NCI-H1417 treated with DMSO at 0.1 percent for 48 hours (cell line): ENCODE measurements around the gene FLNC.

Source experiments
- DNase-seq: peaks from one replicate; lab custom pipeline; 2025; lab: John Stamatoyannopoulos, UW

The FLNC gene

GRCh38 chr7:128846781-128847444, 16.7 kb downstream of the FLNC start:
- DNase-seq = no peak

- no peak for DNase-seq
Observed at GRCh38 chr7:128847721-128848211, 17.6 kb downstream of the FLNC start.

- no peak for DNase-seq
Observed at GRCh38 chr7:128848289-128849155, 18.3 kb downstream of the FLNC start.

GRCh38 chr7:128849156-128849515, 18.9 kb downstream of the FLNC start:
- DNase-seq = no peak

- DNase-seq = no peak
Observed at GRCh38 chr7:128849804-128850490, 19.7 kb downstream of the FLNC start.

GRCh38 chr7:128852537-128853254, 22.5 kb downstream of the FLNC start:
- DNase-seq = no peak

- DNase-seq = no peak
Observed at GRCh38 chr7:128853799-128854198, 23.6 kb downstream of the FLNC start.

GRCh38 chr7:128854396-128854795, 24.2 kb downstream of the FLNC start:
- no peak for DNase-seq

GRCh38 chr7:128855559-128855958, 25.4 kb downstream of the FLNC start:
- no peak for DNase-seq

GRCh38 chr7:128856001-128856718, 26.0 kb downstream of the FLNC start:
- no peak for DNase-seq

GRCh38 chr7:128858380-128859231, 28.4 kb downstream of the FLNC start:
- no peak for DNase-seq

GRCh38 chr7:128859232-128860157, 29.3 kb downstream of the FLNC start:
- no peak for DNase-seq

- no peak for DNase-seq
Observed at GRCh38 chr7:128860158-128861073, 30.2 kb downstream of the FLNC start.

- DNase-seq = no peak
Observed at GRCh38 chr7:128861957-128862570, 31.9 kb downstream of the FLNC start.

GRCh38 chr7:128862571-128863432, 32.6 kb downstream of the FLNC start, which contains the start of gene ATP6V1F:
ATP6V1F (plus strand) TSS chr7:128862856; CDS start chr7:128862905, 49 bp downstream.
- peak; percentile 98 for DNase-seq

GRCh38 chr7:128863433-128863989, 33.3 kb downstream of the FLNC start:
- no peak for DNase-seq
